ENCODE data around the gene ATP2A2. TPM values are rescaled to one million over a fixed set of nuclear protein-coding genes. Genes with fewer than 3 reads are reported as not detected.

ATP2A2 gene
- total and polyA plus RNA-seq, 4 donors, result 20.9 to 198 (median 67.6) TPM

GRCh38 chr12:110301065-110301806 is 20.2 kb downstream of the ATP2A2 start:
- WGBS, result 74% methylated on average over 5 of the region's 5 CpGs
- Histone ChIP-seq H3K4me3 (ENCODE audit: low read depth in 1 of 3, low read length in 3 of 3) (no peak overlapping the region), H3K27ac (ENCODE audit: low read depth in 1 of 2, low read length in 2 of 2) (no peak overlapping the region), H3K4me1 (ENCODE audit: control insufficient read depth in 4 of 4, insufficient read depth in 4 of 4, low read length in 3 of 4) (peaks cover 0 to 5% (median 1%) of the 10 kb centered on the region in 4 donors), H3K27me3 (ENCODE audit: control insufficient read depth in 4 of 4, insufficient read depth in 4 of 4, low read length in 3 of 4) (no peaks in the 10 kb centered on the region), H3K9me3 (ENCODE audit: control insufficient read depth in 4 of 4, low read length in 3 of 4) (no peaks in the 10 kb centered on the region), H3K9ac (ENCODE audit: low read depth in 1 of 2, low read length in 2 of 2) (no peak overlapping the region), H3K36me3 (ENCODE audit: control insufficient read depth in 4 of 4, insufficient read depth in 3 of 4, low read depth in 1 of 4, low read length in 3 of 4) (peaks cover 12 to 64% (median 56%) of the 10 kb centered on the region in 4 donors)
- TF ChIP-seq CTCF (IDR thresholded peaks at IDR 0.05; ENCODE audit: low read depth, low read length, missing input control) (no peak), RXRA (IDR thresholded peaks at IDR 0.05) (peak in 1 of 2 donors; percentile 28), SP1 (IDR thresholded peaks at IDR 0.05) (no peak)
- DNase-seq (ENCODE audit: low spot score), result no peak

GRCh38 chr12:110304061-110304551 is 23.1 kb downstream of the ATP2A2 start:
- peaks cover 8 to 51% (median 38%) of the 10 kb centered on the region in 4 donors for H3K36me3 ChIP-seq (ENCODE audit: control insufficient read depth in 4 of 4, insufficient read depth in 3 of 4, low read depth in 1 of 4, low read length in 3 of 4)

More at GRCh38 chr12:110304061-110304551, 23.1 kb downstream of the ATP2A2 start:
- H3K27me3 ChIP-seq (ENCODE audit: control insufficient read depth in 4 of 4, insufficient read depth in 4 of 4, low read length in 3 of 4), result no peaks in the 10 kb centered on the region
- H3K9me3 ChIP-seq (ENCODE audit: control insufficient read depth in 4 of 4, low read length in 3 of 4), result no peaks in the 10 kb centered on the region
- peaks cover 2 to 17% (median 8%) of the 10 kb centered on the region in 4 donors for H3K4me1 ChIP-seq (ENCODE audit: control insufficient read depth in 4 of 4, insufficient read depth in 4 of 4, low read length in 3 of 4)
- no peak for DNase-seq (ENCODE audit: low spot score)
- no peak overlapping the region for H3K27ac ChIP-seq (ENCODE audit: low read depth in 1 of 2, low read length in 2 of 2)
- 45% methylated on average over 4 of the region's 4 CpGs for WGBS
- no peak overlapping the region for H3K9ac ChIP-seq (ENCODE audit: low read depth in 1 of 2, low read length in 2 of 2)
- no peak overlapping the region for H3K4me3 ChIP-seq (ENCODE audit: low read depth in 1 of 3, low read length in 3 of 3)
- TF ChIP-seq YY1 (IDR thresholded peaks at IDR 0.05), result no peak
- no peak for TF ChIP-seq SP1 (IDR thresholded peaks at IDR 0.05)
- no peak for TF ChIP-seq EGR1 (IDR thresholded peaks at IDR 0.05; ENCODE audit: low read depth in 2 of 2)
- no peak for TF ChIP-seq RXRA (IDR thresholded peaks at IDR 0.05)
- TF ChIP-seq HNF4A (conservative IDR thresholded peaks at IDR 0.05), result no peak
- no peak for TF ChIP-seq ATF3 (IDR thresholded peaks at IDR 0.05)
- no peak for TF ChIP-seq CTCF (IDR thresholded peaks at IDR 0.05; ENCODE audit: low read depth, low read length, missing input control)
- TF ChIP-seq NR2F2 (IDR thresholded peaks at IDR 0.05), result no peak
- TF ChIP-seq JUND (IDR thresholded peaks at IDR 0.05), result no peak
- no peak for TF ChIP-seq HNF4G (IDR thresholded peaks at IDR 0.05)
- TF ChIP-seq FOXA2 (IDR thresholded peaks at IDR 0.05), result no peak
- no peak for TF ChIP-seq GABPA (IDR thresholded peaks at IDR 0.05 in 1 of 2, conservative IDR thresholded peaks at IDR 0.05 in 1 of 2)

Data from liver (tissue), 9 donors.